Caco-2 (cell line): ENCODE results near the gene PCDH1. TPM values are rescaled to one million over a fixed set of nuclear protein-coding genes. Genes with fewer than 3 reads are reported as not detected.

Experiments
- BruUV-seq: library from RNA; stranded (reverse); fragments of 400-500 nt; replicated peaks from 2 replicates; lab custom pipeline; 2021; lab: Mats Ljungman, UMichigan
- CTCF ChIA-PET: fragments of 300-600 bp; sonication (Branson Sonifier 250); formaldehyde crosslinking; loops from one replicate; lab custom pipeline; 2022; ENCODE audit warnings: antibody characterized with exemption; lab: Charles Lee
- POLR2A ChIA-PET: fragments of 300-600 bp; sonication (Branson Sonifier 250); formaldehyde crosslinking; loops from one replicate; lab custom pipeline; 2022; ENCODE audit warnings: antibody characterized with exemption; lab: Charles Lee
- DNase-seq, 2 experiments: peaks; one replicate each; pipeline versions ENCODE4 v3.0.0 to v3.0.0-alpha.2; 2020 to 2022
- H3K27me3 ChIP-seq: replicated peaks from 2 replicates; pipeline ENCODE4 v1.6.0; 2011; ENCODE audit warnings: low read length; ENCODE audit not compliant: control insufficient read depth, insufficient read depth
- H3K36me3 ChIP-seq: 2 replicates; pipeline ENCODE4 v1.5.1; 2011; ENCODE audit warnings: low read length; ENCODE audit not compliant: control insufficient read depth, insufficient read depth
- H3K4me1 ChIP-seq: fragments of 250-450 bp; sonication (Bioruptor Pico); 2 replicates; pipeline ENCODE4 v1.5.1; 2020; ENCODE audit warnings: mild to moderate bottlenecking
- H3K4me3 ChIP-seq: 2 replicates; pipeline ENCODE4 v1.5.1; 2011; ENCODE audit warnings: low read depth, mild to moderate bottlenecking, control low read depth, low read length
- H3K9me3 ChIP-seq: fragments of 250-450 bp; sonication (Bioruptor Pico); 2 replicates; pipeline ENCODE4 v1.5.1; 2020; ENCODE audit warnings: mild to moderate bottlenecking, moderate library complexity
- H3K27ac Mint-ChIP-seq: one replicate; pipeline ENCODE4 v1.8.0; 2022; ENCODE audit warnings: mixed read lengths; ENCODE audit not compliant: unreplicated experiment
- H3K27me3 Mint-ChIP-seq: one replicate; pipeline ENCODE4 v1.8.0; 2022; ENCODE audit warnings: mixed read lengths; ENCODE audit not compliant: insufficient read depth, unreplicated experiment
- H3K36me3 Mint-ChIP-seq: one replicate; pipeline ENCODE4 v1.8.0; 2022; ENCODE audit warnings: mild to moderate bottlenecking, mixed read lengths; ENCODE audit not compliant: insufficient read depth, unreplicated experiment
- H3K4me1 Mint-ChIP-seq: one replicate; pipeline ENCODE4 v1.8.0; 2022; ENCODE audit warnings: low read depth, mixed read lengths; ENCODE audit not compliant: unreplicated experiment
- H3K4me3 Mint-ChIP-seq: one replicate; pipeline ENCODE4 v1.8.0; 2022; ENCODE audit warnings: mild to moderate bottlenecking, moderate library complexity, mixed read lengths; ENCODE audit not compliant: unreplicated experiment
- H3K9me3 Mint-ChIP-seq: one replicate; pipeline ENCODE4 v1.8.0; 2022; ENCODE audit warnings: mixed read lengths; ENCODE audit not compliant: unreplicated experiment
- intact Hi-C: fragments of 100-400 bp; cut with micrococcal nuclease; formaldehyde crosslinking; loops from one replicate; pipeline ENCODE4 v1.10.0; 2022; ENCODE audit not compliant: unreplicated experiment
- total RNA-seq: library from RNA; stranded (reverse); gene quantifications from 2 replicates; pipeline ENCODE4 v1.2.3, GENCODE V29; 2022
- TF ChIP-seq, protein P1 (sequence below), 2 experiments: fragments of 200-600 bp in 1 of 2; IDR thresholded peaks; 1 replicate in 1 of 2; 2 replicates in 1 of 2; pipeline versions ENCODE4 v1.5.1 to v1.8.0; 2011 to 2022; ENCODE audit warnings: antibody characterized with exemption in 1 of 2, control low read depth in 1 of 2, inconsistent platforms in 1 of 2, low read depth in 1 of 2, low read length in 1 of 2, mild to moderate bottlenecking in 1 of 2, moderate library complexity in 1 of 2; ENCODE audit not compliant: insufficient read depth in 1 of 2, severe bottlenecking in 1 of 2, unreplicated experiment in 1 of 2

PCDH1 gene
- total RNA-seq, 1 experiment from 2014 or later: 1.5 TPM

DNA sequence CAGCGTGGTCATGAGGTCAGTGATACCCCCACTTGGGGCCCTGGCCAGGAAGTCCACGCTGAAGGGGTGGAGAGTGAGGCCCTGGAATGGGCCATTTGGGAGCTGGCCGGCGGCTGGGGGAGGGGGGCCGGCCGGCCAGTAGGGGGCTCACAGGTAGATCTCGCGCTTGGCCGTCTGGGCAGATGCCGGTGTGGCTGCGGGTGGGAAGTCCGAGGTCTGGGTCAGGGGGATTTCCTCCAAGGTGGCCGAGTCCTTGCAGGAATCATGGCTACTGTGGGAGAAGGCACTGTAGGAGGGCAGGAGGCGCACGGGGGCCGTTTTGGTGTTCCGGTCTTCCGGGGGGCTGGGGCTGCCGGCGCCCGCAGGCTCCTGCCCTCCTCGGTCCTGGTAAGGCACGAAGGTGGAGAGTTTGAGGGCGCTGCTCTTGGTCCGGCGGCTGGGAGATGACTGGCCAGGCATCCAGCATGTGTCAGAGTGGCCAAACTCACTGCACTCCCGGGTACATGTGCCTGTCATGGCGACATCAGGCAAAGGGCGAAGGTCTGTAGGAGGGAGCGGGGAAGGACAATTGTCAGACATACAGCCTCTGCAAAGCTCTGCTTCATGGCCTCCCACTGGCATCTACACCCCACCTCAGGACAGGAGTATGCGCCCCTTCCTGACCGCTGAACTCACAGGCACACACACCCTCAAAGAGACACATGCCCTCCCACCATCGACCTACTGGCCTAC is 24.1 kb downstream of the PCDH1 start:
- Mint-ChIP-seq H3K36me3 (peaks cover 5% of the 10 kb centered on the region), H3K27ac (no peak overlapping the region), H3K9me3 (no peaks in the 10 kb centered on the region), H3K4me1 (no peaks in the 10 kb centered on the region), H3K27me3 (no peaks in the 10 kb centered on the region), H3K4me3 (no peak overlapping the region)
- no peak overlapping the region for H3K4me3 ChIP-seq
- CTCF ChIA-PET: interaction anchor here (0.6 kb wide), 2 partner anchors 36 to 648 kb away, joined by 5 to 6 read pairs; no protein-coding TSS in a partner anchor
- peaks cover 6% of the 10 kb centered on the region for H3K4me1 ChIP-seq
- intact Hi-C loops: no loop called here
- TF ChIP-seq, protein P1, sequence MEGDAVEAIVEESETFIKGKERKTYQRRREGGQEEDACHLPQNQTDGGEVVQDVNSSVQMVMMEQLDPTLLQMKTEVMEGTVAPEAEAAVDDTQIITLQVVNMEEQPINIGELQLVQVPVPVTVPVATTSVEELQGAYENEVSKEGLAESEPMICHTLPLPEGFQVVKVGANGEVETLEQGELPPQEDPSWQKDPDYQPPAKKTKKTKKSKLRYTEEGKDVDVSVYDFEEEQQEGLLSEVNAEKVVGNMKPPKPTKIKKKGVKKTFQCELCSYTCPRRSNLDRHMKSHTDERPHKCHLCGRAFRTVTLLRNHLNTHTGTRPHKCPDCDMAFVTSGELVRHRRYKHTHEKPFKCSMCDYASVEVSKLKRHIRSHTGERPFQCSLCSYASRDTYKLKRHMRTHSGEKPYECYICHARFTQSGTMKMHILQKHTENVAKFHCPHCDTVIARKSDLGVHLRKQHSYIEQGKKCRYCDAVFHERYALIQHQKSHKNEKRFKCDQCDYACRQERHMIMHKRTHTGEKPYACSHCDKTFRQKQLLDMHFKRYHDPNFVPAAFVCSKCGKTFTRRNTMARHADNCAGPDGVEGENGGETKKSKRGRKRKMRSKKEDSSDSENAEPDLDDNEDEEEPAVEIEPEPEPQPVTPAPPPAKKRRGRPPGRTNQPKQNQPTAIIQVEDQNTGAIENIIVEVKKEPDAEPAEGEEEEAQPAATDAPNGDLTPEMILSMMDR (IDR thresholded peaks at IDR 0.05; ENCODE audit: insufficient read depth in 1 of 2, low read depth in 1 of 2, low read length in 1 of 2, severe bottlenecking in 1 of 2, unreplicated experiment in 1 of 2): no peak
- no peaks in the 10 kb centered on the region for H3K27me3 ChIP-seq
- H3K9me3 ChIP-seq: no peaks in the 10 kb centered on the region
- POLR2A ChIA-PET: interaction anchor here (0.6 kb wide), 1 partner anchor 90 kb away, joined by 3 read pairs; no protein-coding TSS in a partner anchor
- BruUV-seq: no TSS peak
- H3K36me3 ChIP-seq: no peaks in the 10 kb centered on the region
- no peak for DNase-seq

- BruUV-seq: no TSS peak
- peaks cover 7% of the 10 kb centered on the region for H3K36me3 Mint-ChIP-seq
- no peak overlapping the region for H3K27ac Mint-ChIP-seq
- ChIA-PET POLR2A (no interaction called here), CTCF (no interaction called here)
- peaks cover 21% of the 10 kb centered on the region for H3K4me1 ChIP-seq
- no peaks in the 10 kb centered on the region for H3K36me3 ChIP-seq
- H3K9me3 ChIP-seq: no peaks in the 10 kb centered on the region
- no peaks in the 10 kb centered on the region for H3K27me3 Mint-ChIP-seq
- DNase-seq: no peak
- H3K4me1 Mint-ChIP-seq: peaks cover 7% of the 10 kb centered on the region
- no peak overlapping the region for H3K4me3 Mint-ChIP-seq
- TF ChIP-seq, protein P1 (IDR thresholded peaks at IDR 0.05; ENCODE audit: insufficient read depth in 1 of 2, low read depth in 1 of 2, low read length in 1 of 2, severe bottlenecking in 1 of 2, unreplicated experiment in 1 of 2): no peak
- intact Hi-C loops: no loop called here
- no peak overlapping the region for H3K4me3 ChIP-seq
- no peaks in the 10 kb centered on the region for H3K9me3 Mint-ChIP-seq
- no peaks in the 10 kb centered on the region for H3K27me3 ChIP-seq
These were observed 25.8 kb downstream of the PCDH1 start for GRCh38 chr5:141852448-141852847.

GRCh38 chr5:141851195-141851874 is 26.9 kb downstream of the PCDH1 start:
- H3K36me3 Mint-ChIP-seq: peaks cover 7% of the 10 kb centered on the region
- H3K9me3 ChIP-seq: no peaks in the 10 kb centered on the region
- peaks cover 21% of the 10 kb centered on the region for H3K4me1 ChIP-seq
- BruUV-seq: no TSS peak
- peak overlapping the region; percentile 69 for H3K27ac Mint-ChIP-seq
- H3K9me3 Mint-ChIP-seq: no peaks in the 10 kb centered on the region
- no peaks in the 10 kb centered on the region for H3K27me3 ChIP-seq
- ChIA-PET CTCF (no interaction called here), POLR2A (no interaction called here)
- peaks cover 7% of the 10 kb centered on the region for H3K4me1 Mint-ChIP-seq
- DNase-seq: no peak
- no peaks in the 10 kb centered on the region for H3K27me3 Mint-ChIP-seq
- no peaks in the 10 kb centered on the region for H3K36me3 ChIP-seq
- peak overlapping the region; percentile 79 for H3K4me3 Mint-ChIP-seq
- intact Hi-C loops: no loop called here
- no peak overlapping the region for H3K4me3 ChIP-seq
- TF ChIP-seq, protein P1 (IDR thresholded peaks at IDR 0.05; ENCODE audit: insufficient read depth in 1 of 2, low read depth in 1 of 2, low read length in 1 of 2, severe bottlenecking in 1 of 2, unreplicated experiment in 1 of 2): no peak
